NK-92 treated with Interleukin-12 subunit alpha and Interleukin-12 subunit beta, amount 100 ng/mL, for 24 hours (cell line): ENCODE results near the gene DCUN1D4.
A peak's percentile ranks its signal among the peaks of the same experiment; 100 is the strongest.
"Not testable (repeated sequence)": the region's sequence is repeated elsewhere in the genome, so short reads cannot be mapped to it uniquely, and the experiment has no call there.

Experiments used
- DNase-seq: peaks from one replicate; lab custom pipeline; 2025; lab: John Stamatoyannopoulos, UW

The DCUN1D4 gene

GRCh38 chr4:51895158-51895557 lies 52.2 kb downstream of the DCUN1D4 start:
- DNase-seq: no peak

DNA sequence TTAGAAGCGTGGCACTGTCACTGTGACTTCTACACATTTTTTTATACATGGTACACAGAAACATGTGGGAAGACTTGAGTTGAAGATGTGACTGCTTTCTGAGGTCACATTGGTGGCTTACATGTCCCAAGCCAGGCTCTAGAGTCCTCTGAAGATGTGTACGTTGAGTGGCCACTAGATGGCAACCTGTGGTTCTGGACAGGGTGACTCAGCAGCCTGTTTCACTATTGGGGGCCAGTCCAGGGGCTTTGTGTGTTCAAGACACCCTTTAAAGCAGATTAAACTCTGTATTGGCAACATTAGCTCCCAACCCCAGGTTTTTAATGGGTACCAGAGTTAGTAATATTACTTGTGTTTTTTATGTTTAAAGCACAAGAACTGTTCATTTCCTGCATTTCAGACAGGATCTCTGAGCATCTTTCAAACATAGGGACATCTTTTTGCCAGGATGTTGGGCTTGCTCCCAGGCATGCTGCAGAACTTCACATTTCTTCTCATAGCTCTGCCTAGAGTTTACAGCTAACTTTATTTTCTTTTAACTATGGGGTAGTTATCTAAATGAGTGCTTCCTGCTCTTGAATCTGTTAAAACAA lies 53.0 kb downstream of the DCUN1D4 start:
- peak; percentile 25 for DNase-seq

- no peak for DNase-seq
Measured at GRCh38 chr4:51901363-51901762, 58.4 kb downstream of the DCUN1D4 start.

DNA sequence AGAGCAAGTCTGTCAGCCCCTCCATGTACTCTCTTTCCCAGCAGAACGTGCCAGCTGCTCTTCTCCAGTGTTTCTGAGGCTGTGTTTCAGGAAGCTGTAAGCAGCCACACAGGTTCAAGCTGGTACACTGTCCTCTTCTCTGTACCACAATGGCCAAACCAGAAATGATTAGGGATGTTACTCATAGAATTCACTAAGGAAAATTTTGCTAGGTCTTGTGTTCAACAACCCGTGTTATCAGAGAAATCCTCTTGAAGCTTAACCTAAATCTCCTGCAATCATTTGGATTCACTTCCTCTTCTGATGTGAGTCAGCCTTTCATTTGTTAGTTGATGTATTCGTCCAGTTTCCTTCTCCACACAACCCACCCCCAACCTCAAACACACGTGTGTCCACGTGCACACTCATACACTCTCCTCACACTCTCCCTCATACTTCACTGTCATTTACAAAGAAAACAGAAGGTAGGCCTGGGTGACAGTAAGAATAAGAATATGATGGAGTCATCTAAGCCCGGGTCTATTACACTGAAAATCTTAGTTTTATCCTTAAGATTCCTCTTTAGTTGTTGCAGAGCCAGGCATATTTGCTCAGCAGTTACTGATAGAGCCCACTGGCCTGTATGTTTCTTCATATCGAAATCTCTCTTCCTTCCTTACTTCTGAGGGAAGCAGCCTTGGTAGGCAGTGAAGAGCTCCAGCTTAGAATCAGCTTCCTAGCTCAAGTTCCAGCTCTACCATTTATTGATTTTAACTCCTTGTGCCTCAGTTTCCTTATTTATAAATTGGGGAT lies 63.4 kb downstream of the DCUN1D4 start:
- DNase-seq: no peak

DNA sequence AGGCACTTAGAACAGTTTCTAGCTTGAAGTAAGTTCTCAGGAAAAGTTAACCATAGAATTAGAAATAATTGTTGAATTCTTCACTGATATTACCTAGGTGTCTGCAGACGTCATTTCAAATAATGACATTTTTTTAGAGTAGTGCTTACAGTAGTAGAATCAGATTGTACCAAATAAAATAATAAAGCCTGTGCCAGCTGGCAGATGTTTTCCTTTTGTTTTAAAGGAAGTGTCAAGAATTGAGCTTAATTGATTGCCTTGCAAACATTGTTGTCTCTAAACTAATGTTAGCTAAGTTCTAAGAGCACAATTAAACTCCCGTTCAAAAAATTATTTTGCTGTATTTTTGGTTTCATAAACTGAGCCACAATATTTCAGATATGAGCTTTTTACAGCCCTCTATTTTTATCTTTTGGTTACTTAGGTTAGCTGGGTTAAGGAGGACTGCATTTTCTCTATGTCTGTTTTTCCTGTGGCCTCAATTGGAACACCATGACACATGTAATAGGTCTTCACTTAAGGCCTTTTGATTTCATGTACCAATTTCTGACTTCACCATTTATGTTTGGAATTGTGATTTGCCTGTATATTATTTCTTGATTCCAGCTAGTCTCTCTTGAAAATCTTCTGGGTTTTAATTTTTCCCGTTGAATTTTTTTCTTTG lies 64.2 kb downstream of the DCUN1D4 start:
- DNase-seq: no peak

- DNase-seq: no peak
Measured at GRCh38 chr4:51909236-51909703, 66.3 kb downstream of the DCUN1D4 start.

- DNase-seq: no peak
Measured at GRCh38 chr4:51918251-51918650, 75.3 kb downstream of the DCUN1D4 start.

GRCh38 chr4:51923343-51923742 lies 80.4 kb downstream of the DCUN1D4 start:
- DNase-seq: no peak

DNA sequence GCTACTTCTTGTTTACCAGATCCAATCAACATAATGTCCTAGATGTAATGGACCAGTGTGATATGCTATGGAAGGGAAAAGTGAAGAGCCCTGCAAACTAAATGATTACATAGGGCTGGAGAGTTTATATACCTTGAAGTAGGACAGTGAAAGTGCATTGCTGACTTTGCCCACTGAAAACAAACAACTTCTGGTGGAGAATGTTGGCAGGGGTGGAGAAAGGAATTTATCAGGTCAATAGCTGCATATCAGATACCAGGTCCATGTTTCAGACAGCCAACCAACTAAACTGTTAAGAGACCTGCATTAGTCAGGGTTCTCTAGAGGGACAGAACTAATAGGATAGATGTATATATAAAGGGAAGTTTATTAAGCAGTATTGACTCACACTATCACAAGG lies 82.4 kb downstream of the DCUN1D4 start:
- no peak for DNase-seq

DNA sequence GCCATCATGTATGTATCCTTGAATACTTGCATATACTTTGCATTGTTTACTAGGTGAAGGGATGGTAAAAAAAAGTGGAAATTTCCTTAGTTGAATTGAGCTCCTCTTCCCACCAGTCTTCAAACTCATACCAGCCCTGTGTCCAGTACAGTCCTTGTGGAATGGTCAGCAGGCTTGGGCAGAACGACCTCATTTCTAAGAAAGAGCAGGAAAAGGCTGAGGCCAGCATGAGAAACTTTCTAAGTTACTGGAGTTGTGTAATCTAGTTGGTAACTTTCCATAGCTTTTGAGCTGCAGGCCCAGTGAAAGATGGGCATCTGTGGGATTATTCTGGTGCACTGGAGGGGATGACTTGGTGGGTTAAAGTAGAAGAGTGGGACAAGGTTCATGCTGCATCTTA lies 87.6 kb downstream of the DCUN1D4 start:
- DNase-seq: no peak

DNA sequence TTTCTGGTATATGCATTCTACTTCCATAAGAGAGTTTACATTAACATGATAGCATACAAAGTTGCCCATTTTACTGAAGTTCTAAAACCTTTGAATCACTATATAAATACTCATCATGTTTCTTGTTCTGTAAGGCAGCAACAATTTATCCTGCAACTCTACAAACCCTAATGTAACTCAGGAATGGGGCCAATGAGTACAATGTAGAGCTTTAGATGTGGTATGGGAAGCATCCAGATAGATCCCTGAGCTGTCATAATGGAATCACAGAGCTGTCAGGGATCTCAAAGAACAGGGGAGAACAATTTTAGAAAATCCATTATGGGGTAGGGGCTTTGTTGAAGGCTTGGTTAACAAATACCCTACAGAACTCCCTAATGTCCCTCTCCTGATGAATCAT lies 88.5 kb downstream of the DCUN1D4 start:
- DNase-seq: no peak

DNA sequence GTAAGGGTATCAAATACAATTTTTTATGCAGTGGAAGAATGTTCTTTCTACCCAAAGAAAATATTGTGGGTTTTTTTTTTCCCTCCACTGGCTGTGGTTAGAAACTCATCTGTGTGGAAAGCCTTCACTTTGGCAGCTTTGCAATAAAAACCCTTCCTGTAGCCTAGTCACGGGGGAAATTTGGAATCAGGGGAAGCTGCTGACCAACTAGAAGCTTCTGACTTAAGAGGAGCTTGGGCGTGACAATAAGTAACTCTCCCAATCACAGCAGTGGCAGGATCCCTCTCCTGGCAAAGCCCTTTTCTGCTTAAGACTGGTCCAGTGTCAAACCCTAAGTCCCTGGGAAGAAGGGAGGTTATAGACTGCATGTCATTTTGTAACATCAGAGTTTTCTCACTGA lies 89.3 kb downstream of the DCUN1D4 start:
- no peak for DNase-seq

DNA sequence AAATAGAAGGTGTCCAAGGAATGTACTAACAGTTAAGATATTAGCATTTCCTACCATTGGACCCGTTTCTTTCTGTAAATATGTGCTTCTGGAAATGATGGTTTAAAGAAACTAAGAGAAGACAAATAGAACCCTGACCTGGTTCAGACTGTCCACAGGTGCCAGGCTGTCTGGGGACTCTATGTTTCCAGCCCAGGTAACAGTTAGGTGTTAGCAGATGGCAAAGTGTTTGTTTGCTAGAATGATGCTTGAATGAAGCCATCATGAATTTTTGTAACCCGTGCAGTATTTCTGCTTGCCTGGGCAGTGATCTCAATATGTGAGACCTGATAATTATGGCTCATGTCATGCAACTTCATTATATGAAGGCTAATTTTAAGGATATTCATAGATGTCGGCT lies 89.7 kb downstream of the DCUN1D4 start:
- no peak for DNase-seq

GRCh38 chr4:51940460-51940859 lies 97.5 kb downstream of the DCUN1D4 start:
- not testable (repeated sequence) for DNase-seq

DNA sequence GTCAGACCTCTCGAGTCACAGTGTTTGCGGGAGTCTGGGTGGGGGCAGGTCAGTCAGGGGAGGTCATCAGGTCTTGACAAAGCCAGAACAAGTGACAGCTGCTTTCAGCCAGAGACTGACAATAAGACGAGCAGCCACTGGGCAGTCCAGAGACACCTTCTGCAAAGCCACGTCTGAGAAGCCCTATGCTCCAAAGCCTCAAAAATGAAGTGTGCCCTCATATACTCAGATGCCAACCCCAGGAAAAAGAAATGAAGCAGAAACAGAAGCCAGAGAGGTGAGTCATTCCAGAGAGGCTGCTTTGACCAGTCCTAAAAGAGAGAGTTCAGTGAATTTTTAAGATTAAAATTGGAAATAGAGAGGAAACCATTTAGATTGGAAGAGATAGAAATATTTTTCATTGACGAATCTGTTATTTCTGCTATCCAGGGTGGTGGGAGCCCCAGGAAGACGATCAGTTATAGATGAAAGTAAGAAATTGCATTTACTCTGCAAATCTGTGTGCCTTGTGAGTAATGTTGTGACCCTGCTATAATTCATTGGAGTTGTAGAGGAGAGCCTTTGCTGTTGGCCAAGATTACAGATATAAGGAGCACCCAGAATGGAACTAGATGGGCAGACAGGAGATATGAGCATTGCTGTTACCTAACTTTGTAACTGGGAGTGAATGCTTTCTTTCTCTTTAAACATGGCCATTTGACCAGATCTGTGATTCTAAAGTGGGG lies 99.3 kb downstream of the DCUN1D4 start:
- DNase-seq: no peak

GRCh38 chr4:51942833-51943215 lies 99.9 kb downstream of the DCUN1D4 start:
- DNase-seq: no peak

GRCh38 chr4:51943221-51943620 lies 100.3 kb downstream of the DCUN1D4 start:
- DNase-seq: no peak

GRCh38 chr4:51958199-51958968 lies 115.4 kb downstream of the DCUN1D4 start:
- DNase-seq: no peak

GRCh38 chr4:51960486-51960885 lies 117.5 kb downstream of the DCUN1D4 start:
- no peak for DNase-seq

DNA sequence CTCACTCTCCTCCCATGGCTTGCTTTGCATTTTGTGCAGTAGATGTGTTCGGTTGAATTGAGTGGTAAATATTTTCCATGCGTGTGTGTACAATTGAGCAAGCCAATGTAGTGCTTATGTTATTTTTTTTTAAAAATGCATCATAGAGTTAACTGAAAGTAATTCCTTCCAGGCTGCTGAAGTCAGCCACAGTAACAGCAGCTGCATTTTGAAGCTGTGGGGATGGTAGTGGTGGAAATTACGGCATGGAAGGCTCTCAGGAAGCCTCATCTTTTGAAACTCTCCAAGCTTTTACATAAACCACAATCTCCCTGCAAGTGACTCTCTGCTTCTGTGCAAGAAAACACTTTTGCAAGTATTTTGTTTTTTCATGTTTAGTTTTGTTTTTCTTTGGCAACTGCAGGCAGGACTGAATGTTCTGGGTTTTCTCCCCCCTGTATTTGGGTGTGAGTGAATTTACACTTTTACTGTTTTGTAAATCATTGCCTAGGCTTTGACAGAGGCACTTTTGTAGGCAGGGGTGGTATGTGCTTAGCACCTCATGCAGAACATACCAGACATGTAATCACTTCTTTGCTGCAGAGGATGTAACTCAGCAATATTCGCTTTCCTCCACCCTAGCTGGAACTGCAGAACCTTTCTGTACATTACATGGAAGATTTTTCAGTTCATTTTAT lies 121.0 kb downstream of the DCUN1D4 start:
- no peak for DNase-seq

GRCh38 chr4:51965862-51966261 lies 122.9 kb downstream of the DCUN1D4 start:
- no peak for DNase-seq
